Stimulated activated CD4-positive, alpha-beta T cell treated with anti-CD3 and anti-CD28 coated beads, Interleukin-15, amount 100 ng/mL, for 24 hours (primary cell): ENCODE measurements around the gene POR.
"Not testable (repeated sequence)": the region's sequence is repeated elsewhere in the genome, so short reads cannot be mapped to it uniquely, and the experiment has no call there.

ENCODE experiments used
- DNase-seq: peaks from one replicate; pipeline ENCODE4 v3.0.0-alpha.2; 2020

The POR gene

GRCh38 chr7:75887669-75888369 is 27.1 kb upstream of the POR start:
- no peak for DNase-seq

DNA sequence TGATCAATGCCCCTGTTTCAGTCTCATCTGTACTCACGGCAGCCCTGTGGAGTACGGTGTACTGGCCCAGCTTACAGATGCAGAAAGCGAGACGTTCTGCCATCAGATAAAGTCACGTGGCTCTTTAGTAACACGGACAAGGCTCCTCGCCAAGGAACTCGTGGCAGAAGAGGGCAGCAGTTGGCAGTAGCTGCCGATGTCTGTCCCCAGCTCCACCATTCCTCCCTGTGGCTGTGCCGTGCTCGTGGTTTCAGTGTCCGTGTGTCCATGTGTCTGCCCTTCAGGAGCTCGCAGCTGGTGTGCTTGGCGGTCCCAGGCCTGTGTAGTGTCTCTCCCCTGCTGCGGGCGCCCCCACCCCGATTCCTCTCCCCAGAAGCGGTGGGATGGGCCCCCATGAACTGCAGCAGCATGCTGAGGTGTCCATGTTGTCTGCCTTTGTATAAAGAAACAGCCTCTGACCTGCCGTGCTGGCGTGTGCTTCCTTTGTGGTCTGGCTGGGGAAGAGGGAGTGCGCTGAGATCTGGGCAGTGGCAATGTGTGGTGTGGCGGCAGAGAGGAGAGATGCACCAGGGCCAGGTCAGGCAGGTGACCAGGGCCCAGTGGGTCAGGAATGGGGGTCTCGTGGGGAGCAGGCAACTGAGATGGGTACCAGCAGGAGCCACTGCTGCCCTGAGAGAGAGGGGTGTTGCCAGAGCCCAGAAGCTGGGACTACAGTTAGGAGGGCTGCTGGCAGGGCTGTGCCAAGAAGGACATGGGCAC is 26.3 kb upstream of the POR start:
- DNase-seq = no peak

DNA sequence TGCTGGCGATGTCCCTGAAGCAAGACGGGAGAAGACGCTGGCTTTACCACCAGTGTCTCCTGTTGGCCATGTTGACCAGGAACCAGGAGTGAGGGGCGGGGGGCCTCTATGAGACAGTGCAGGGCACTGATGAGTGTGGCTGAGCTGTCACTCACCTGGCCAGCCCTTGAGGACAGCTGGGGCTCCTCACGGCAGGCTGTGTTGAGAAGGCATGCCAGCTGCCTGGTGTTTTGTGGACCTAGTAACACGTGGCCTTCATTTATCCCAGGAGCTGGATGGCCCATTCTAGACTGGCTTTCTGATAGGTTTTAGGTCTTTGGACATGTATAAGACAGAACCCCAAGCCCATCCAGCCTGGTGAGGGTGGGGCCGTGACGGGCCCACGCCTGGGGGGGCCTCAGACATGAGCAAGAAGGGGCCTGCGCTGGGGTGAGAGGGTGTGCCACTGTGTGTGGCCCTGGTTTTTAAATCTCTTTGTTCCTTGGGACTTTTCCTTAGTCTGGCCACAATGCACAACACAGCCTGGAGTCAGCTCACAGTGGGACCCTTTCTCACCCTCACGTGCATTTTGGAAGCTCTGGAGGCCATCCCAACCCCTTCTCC is 25.6 kb upstream of the POR start:
- no peak for DNase-seq

- peak; percentile 27 for DNase-seq
These were observed 25.1 kb upstream of the POR start for GRCh38 chr7:75889826-75890225.

DNA sequence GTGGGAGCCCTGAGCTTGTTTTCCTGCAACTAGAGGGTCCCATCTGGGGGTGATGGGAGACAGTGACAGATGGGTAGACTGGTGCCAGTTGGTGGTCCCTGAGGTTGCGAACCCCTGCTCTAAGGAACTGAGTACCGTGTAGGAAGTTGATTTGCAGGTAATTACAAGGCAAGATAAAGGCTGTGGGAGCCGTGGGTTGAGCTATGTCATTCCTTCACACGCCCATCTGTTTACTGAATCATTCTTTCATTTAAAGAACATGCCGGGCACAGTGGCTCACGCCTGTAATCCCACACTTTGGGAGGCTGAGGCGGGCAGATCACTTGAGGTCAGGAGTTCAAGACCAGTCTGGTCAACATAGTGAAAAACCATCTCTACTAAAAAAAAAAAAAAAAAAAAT is 23.7 kb upstream of the POR start:
- not testable (repeated sequence) for DNase-seq

DNA sequence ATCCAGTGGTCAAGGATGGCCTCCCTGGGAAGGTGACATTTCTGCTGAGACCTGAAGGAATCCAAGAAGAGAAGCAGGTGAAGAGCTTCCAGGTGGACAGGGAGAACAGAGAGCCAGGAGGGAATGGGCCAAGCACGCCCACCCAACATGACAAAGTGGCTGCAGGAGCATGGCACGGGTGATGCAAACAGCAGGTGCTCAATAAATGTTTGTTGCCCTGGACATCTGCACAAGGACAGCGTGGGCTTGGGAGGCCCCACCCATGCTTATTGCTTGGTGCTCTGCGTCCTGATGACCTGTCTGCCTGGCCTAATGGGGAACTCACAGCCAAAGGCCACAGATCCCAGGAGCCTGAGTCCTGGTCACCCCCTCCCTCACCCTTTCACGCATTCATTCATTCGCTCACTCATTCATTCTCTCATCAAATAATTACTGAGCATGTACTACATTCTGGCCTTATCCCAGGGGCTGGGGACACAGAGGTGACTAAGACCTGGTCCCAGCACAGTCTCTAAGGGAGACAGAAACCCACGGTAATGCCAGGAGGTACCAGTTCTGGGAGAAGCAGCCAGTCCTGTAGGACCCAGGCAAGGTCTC is 23.0 kb upstream of the POR start:
- no peak for DNase-seq

- DNase-seq = no peak
These were observed 22.2 kb upstream of the POR start for GRCh38 chr7:75892634-75893272.

DNA sequence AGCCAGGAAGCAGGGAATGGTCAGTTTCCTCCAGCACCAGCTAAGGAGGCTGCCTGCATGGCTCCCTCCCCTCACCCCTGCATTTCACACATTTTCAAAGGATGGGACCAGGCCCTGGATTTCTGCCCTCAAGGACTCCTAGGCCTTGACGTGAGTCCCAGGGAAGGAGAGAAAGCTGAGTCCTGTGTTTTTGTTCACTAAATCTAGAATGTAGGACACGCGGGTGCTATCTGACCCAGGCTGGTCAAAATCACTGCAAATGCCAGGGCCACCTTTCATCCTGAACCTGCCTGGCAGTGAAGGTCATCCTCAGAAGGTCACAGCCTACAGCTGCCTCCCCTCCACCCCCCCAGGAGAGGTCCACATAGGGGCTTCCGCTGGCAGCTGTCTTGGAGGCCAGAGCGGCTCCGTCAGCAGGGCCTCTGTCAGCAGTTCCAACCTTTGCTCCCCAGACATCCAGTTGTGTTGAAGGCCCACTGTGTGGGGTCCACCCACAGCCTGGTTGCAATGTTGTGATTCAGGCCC is 18.1 kb upstream of the POR start:
- no peak for DNase-seq

- DNase-seq = no peak
These were observed 14.2 kb upstream of the POR start for GRCh38 chr7:75900617-75901315.

- no peak for DNase-seq
These were observed 9.0 kb upstream of the POR start for GRCh38 chr7:75905785-75906604.

GRCh38 chr7:75906991-75907667 is 7.8 kb upstream of the POR start:
- DNase-seq = no peak

DNA sequence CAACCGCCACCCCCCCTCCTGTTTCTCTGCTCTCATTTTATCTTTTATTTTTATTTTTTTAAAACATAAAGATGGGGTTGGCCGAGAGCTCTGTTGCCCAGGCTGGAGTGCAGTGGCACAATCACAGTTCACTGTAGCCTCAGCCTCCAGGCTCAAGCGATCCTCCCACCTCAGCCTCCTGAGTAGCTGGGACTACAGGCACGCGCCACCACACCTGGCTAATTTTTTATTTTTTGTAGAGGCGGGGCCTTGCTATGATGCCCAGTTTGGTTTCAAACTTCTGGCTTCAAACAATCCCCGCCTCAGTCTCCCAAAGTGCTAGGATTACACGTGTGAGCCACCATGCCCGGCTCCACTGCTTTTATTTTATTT is 7.3 kb upstream of the POR start:
- not testable (repeated sequence) for DNase-seq

GRCh38 chr7:75909521-75910132 is 5.3 kb upstream of the POR start:
- no peak for DNase-seq

DNA sequence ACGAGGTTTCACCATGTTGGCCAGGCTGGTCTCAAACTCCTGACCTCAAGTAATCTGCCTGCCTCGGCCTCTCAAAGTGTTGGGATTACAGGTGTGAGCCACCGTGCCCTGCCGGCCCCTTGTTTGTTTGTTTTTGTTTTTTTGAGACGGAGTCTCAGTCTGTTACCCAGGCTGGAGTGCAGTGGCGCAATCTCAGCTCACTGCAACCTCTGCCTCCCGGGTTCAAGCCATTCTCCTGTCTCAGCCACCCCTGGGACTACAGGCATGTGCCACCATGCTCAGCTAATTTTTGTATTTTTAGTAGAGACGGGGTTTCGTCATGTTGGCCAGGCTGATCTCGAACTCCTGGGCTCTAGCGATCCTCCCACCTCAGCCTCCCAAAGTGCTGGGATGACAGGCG is 3.8 kb upstream of the POR start:
- not testable (repeated sequence) for DNase-seq

- no peak for DNase-seq
These were observed 1.5 kb upstream of the POR start for GRCh38 chr7:75913437-75913836.

GRCh38 chr7:75914169-75914654 is 743 bp upstream of the POR start:
- no peak for DNase-seq

GRCh38 chr7:75915416-75916156 is 631 bp downstream of the POR start:
- DNase-seq = peak; percentile 31

DNA sequence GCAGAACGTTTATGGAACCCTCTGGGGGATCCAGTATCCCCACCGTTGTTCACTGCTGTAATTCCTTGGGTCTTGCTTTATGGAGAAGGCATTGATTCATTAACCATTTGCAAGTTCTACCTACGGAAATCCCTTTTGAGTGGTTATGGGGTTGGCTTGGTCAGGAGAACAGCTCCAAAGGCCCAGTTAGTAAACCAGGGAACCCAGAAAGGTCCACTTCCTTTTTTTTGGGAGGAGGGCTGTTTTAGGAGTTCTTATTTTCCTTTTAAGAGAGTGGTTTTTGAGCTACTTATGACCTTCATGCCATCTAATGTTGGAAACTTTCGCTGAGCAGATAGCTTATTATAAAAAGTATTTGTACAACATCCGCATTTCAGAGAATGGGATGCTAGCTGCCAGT is 1.3 kb downstream of the POR start:
- no peak for DNase-seq
